Upper lobe of right lung (tissue), 1 donor: ENCODE results near the gene AKAP3. TPM values are rescaled to one million over a fixed set of nuclear protein-coding genes. Genes with fewer than 3 reads are reported as not detected.

Experiments
- ATAC-seq: fragments of 200-7000 bp; cut with Tn5 transposase; one replicate; pipeline ENCODE4 v1.9.1; 2020; ENCODE audit warnings: mild to moderate bottlenecking, moderate library complexity
- DNase-seq: peaks from one replicate; pipeline ENCODE4 v3.0.0-alpha.2; 2020
- H3K27ac ChIP-seq: fragments of 200-600 bp; one replicate; pipeline ENCODE4 v1.8.0; 2022
- H3K27me3 ChIP-seq: fragments of 200-600 bp; one replicate; pipeline ENCODE4 v1.8.0; 2022; ENCODE audit warnings: mild to moderate bottlenecking
- H3K36me3 ChIP-seq: fragments of 200-600 bp; one replicate; pipeline ENCODE4 v1.8.0; 2022
- H3K4me1 ChIP-seq: fragments of 200-600 bp; one replicate; pipeline ENCODE4 v1.8.0; 2022
- H3K4me3 ChIP-seq: fragments of 200-600 bp; one replicate; pipeline ENCODE4 v1.8.0; 2022; ENCODE audit warnings: mild to moderate bottlenecking
- H3K9me3 ChIP-seq: fragments of 200-600 bp; one replicate; pipeline ENCODE4 v1.8.0; 2022
- intact Hi-C: fragments of 100-400 bp; cut with DNase I; formaldehyde crosslinking; loops from one replicate; pipeline ENCODE4 v1.11.0; 2022
- total RNA-seq: library from RNA; stranded (reverse); fragmentation: NEBNext Ultra II Directional; extraction: Animal tissue kit (Norgen Biotek cat#: 25700); gene quantifications from one replicate; pipeline ENCODE4 v1.2.1, GENCODE V29; 2021
- TF ChIP-seq, protein P1 (sequence below): fragments of 200-600 bp; IDR thresholded peaks from one replicate; pipeline ENCODE4 v1.8.0; 2022; ENCODE audit warnings: antibody characterized with exemption
- donor health status: DM: no; HTN: yes; CAD: no; lungs with severe emphysema.

The AKAP3 gene
- total RNA-seq, 1 donor from 2014 or later, result 1.9 TPM

DNA sequence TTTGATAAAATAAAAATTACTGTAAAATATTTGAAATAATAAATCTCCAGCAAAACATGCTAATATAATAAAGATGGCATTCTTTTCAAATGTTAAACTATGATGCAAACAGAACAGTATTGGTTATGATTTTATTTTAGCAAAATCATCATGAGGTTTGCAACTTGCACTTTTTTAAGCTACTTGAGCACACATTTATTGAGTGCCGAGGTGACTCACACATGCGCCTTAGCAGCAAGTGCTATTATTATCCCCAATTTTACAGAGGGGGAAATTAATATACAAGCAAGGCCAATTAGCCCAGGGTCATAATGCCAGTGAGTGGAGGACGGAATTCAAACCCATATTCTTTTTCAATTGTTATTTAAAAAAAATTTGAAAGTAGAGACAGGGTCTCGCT is 79.6 kb downstream of the AKAP3 start:
- ATAC-seq (no peak), DNase-seq (no peak)
- Histone ChIP-seq H3K27ac (no peak overlapping the region), H3K4me3 (no peak overlapping the region), H3K9me3 (no peaks in the 10 kb centered on the region), H3K27me3 (no peaks in the 10 kb centered on the region), H3K36me3 (no peaks in the 10 kb centered on the region), H3K4me1 (peaks cover 9% of the 10 kb centered on the region)
- TF ChIP-seq, protein P1, sequence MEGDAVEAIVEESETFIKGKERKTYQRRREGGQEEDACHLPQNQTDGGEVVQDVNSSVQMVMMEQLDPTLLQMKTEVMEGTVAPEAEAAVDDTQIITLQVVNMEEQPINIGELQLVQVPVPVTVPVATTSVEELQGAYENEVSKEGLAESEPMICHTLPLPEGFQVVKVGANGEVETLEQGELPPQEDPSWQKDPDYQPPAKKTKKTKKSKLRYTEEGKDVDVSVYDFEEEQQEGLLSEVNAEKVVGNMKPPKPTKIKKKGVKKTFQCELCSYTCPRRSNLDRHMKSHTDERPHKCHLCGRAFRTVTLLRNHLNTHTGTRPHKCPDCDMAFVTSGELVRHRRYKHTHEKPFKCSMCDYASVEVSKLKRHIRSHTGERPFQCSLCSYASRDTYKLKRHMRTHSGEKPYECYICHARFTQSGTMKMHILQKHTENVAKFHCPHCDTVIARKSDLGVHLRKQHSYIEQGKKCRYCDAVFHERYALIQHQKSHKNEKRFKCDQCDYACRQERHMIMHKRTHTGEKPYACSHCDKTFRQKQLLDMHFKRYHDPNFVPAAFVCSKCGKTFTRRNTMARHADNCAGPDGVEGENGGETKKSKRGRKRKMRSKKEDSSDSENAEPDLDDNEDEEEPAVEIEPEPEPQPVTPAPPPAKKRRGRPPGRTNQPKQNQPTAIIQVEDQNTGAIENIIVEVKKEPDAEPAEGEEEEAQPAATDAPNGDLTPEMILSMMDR, result no peak
- intact Hi-C loops, result no loop called here

DNA sequence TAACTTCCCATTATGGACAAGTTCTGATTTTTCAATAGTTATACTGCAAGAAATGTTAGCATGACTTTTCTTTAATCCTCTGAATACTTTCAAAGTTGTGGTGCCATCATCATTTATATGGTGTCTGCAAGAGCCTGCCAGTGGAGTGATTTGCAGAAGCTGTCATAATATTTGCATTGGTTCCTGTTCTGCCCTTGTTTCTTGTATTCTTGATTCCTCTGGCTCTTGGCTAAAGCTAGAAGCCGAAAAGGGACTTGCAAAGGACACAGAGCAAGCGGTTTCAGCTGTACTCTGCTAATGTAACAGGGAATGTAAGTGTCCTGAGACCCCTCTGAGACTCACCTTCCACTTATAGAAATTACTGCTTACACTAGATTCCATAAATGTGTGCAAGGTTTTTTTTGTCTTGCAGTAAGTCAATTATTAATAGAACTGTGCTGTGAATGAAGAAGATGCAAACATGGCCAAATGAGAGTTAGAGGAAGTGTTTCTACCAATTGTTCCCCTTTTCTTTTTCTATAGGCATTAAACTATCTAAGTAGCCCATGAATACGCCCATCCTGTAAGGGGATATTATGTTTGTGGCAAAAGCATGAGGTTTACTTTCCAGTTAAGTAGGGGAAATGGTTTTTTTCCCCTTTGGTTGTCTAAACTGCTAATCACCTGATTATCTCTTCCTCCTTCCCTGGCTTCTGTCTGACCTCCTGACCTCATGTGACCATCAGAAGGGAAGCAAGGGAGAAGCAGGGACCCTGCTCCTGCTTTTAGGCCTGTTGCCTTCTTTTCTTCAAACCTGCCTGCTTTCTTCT is 81.6 kb downstream of the AKAP3 start:
- Histone ChIP-seq H3K27me3 (no peaks in the 10 kb centered on the region), H3K27ac (peak overlapping the region; percentile 55), H3K4me3 (peak overlapping the region; percentile 22), H3K36me3 (no peaks in the 10 kb centered on the region), H3K4me1 (peaks cover 9% of the 10 kb centered on the region), H3K9me3 (no peaks in the 10 kb centered on the region)
- DNase-seq, result no peak
- intact Hi-C loops, result no loop called here
- ATAC-seq, result peak; percentile 81
- TF ChIP-seq, protein P1, result no peak

DNA sequence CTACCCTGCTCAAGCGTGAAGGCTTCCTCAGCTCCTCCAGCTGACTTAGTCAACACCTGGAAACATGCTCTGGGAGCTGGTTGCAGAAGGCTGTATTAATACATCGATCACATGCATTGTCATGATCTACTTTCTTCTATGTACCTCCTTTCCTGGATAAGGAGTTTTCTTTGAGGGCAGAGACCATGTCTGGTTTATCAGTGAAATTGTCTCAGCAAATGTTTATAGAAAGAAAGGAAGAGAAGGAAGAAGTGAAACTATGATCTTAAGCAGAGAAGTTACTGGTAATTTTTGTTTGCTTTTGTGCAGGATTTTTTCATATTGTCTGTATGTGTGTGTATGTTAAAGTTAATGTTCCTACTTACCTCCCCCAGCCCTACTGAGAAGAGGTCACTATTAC is 82.4 kb downstream of the AKAP3 start:
- intact Hi-C loops, result no loop called here
- peaks cover 9% of the 10 kb centered on the region for H3K4me1 ChIP-seq
- H3K4me3 ChIP-seq, result no peak overlapping the region
- H3K27ac ChIP-seq, result peak overlapping the region; percentile 55
- H3K36me3 ChIP-seq, result no peaks in the 10 kb centered on the region
- no peaks in the 10 kb centered on the region for H3K27me3 ChIP-seq
- no peaks in the 10 kb centered on the region for H3K9me3 ChIP-seq
- TF ChIP-seq, protein P1, result no peak
- ATAC-seq (no peak), DNase-seq (no peak)

Other genes with a start within 250 kb of the AKAP3 start
- not detected for gene FGF6, start 203.2 kb downstream of the AKAP3 start, total RNA-seq
- 0.84 TPM for gene RAD51AP1, start 110.2 kb downstream of the AKAP3 start, total RNA-seq
- gene DYRK4, start 86.8 kb downstream of the AKAP3 start, total RNA-seq, result 30.1 TPM
- gene NDUFA9, start 63 bp upstream of the AKAP3 start, total RNA-seq, result 70.3 TPM
- gene GALNT8, start 71.3 kb upstream of the AKAP3 start, total RNA-seq, result 0.67 TPM